Activated CD8-positive, alpha-beta memory T cell treated with anti-CD3 and anti-CD28 coated beads, Interleukin-2, amount 50 U/mL, for 1 hour (primary cell): Measurements from ENCODE around the gene KANK3.
"Not testable (repeated sequence)": the region's sequence is repeated elsewhere in the genome, so short reads cannot be mapped to it uniquely, and the experiment has no call there.

Experiments used
- DNase-seq: peaks from one replicate; pipeline ENCODE4 v3.0.0-alpha.2; 2020; ENCODE audit errors: extremely low read depth

KANK3 gene

DNA sequence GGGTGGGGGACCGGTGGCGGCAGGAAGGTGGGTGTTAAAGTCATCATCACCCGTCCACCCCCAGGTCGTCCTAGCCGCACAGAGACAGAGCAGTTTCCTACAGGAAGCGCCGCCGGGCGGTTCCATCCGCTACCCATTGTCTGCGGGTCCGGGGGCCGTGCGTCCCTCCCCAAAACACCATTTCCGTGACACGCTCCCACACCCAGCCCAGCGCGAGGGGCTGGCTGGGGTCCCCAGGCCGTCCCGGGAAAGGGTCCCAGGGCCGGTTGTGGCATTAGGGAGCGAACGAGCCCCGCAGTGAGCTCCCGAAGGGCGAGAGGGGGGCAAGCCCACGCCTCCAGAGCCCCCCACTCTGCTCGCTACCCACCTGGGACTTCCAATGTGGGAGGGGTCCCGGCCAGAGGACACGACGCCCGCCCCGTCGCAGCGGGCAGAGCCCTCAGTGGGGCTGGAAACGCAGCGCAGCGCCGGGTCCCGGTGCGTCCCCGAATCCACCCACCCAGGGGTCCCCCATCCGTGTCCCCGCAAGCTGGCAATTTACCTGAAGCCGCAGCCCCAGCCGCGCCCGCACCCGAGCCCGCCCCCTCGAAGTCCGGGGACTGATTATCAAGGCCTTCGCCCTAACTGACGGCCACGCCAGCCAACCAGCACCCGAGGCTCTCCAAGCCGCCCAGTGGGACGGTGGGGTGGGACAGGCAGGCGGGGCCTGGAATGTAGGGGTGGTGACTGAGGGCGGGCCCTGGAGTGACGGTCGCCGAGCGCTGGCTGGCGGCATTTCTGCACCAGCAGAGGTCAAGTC is at the start of gene KANK3:
Gene KANK3, minus strand, starts transcription at position 579 of the 799 bp plus-strand sequence. CDS start 5,434 bp downstream, outside the sequence.
- DNase-seq: peak; percentile 85

DNA sequence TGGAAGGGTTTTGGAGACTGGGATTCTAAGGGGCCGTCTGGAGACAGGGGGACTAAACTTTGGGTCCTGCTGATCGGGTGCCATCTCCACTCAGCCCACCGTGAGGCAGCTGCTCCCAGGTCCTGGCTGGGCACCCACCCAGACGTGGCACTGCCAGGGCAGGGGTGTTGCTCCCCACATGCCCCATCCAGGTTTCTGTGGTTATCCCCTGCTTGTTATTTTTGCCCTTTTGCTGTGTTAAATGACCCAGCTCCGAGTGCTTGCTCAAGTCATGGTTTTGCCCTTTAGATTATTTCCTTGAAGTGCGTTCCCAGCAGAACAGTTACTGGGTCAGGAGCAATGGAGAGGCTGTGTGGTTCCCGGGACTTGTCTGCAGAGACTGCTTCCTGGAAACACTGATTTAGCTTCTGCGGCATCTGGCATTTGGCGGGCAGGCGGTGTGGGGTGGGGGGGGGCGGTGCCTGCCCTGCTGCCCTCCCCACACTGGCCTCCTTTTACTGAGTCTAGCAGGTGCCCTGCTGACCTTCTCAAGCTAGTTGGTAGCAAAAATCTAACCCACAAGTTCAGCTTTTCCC is 49.0 kb upstream of the KANK3 start:
- DNase-seq: no peak

DNA sequence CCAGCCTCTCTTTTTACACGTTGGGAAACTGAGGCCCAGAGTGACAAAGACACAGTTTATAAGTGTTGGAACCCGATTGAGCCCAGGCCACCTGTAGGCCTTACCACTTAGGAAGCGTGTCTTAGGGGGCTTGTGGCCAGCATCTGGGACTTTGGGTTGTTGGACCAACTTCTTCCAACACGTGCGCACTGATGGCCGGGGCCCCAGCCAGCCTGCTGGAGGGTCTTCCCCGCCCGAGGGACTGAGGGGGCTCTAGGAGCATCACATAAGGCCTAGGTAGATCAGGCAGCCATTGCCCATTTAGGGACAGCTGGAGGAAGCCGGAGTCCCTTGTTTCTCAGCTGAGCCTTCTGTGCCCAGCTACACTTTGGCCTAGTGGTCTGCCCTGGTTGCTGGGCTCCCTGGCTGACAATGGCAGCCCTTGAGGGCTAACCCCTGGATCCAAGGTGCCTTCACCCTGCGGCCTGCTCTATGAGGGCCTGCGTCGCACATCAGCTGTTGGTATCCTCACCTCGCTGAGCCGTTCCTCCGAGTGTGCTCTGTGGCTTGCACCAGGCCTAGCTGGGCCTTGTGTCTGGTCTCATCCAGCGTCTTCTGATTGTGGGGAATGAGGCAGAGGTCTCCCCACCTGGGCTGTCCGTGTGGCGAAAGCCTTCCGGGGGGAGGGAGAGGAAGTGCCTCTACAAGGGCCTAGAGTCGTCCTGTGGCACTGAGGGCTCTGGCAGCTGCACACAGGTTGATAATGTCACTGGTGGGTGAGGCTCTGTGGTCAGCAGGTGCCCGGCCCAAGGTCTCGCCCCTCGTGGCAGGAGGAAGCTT is 48.3 kb upstream of the KANK3 start:
- no peak for DNase-seq

DNA sequence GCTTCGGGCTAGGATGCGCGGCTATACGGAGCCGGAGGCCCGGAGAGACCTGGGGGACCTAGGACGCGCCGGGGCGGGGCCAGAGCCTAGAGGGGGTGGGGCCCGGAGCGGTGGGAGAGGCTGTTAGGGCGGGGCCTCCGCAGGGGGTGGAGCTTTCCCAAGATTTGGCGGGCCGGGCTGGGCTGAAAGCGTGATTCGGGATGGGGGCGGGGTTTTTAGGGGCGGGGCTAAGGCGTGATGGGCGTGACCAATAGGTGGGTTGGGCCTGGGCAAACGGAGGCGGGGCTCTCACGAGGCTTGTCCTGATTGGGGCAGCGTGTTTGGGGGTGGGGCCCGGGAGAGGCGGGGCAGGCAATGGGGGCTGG is 47.5 kb upstream of the KANK3 start:
- DNase-seq: peak; percentile 79

DNA sequence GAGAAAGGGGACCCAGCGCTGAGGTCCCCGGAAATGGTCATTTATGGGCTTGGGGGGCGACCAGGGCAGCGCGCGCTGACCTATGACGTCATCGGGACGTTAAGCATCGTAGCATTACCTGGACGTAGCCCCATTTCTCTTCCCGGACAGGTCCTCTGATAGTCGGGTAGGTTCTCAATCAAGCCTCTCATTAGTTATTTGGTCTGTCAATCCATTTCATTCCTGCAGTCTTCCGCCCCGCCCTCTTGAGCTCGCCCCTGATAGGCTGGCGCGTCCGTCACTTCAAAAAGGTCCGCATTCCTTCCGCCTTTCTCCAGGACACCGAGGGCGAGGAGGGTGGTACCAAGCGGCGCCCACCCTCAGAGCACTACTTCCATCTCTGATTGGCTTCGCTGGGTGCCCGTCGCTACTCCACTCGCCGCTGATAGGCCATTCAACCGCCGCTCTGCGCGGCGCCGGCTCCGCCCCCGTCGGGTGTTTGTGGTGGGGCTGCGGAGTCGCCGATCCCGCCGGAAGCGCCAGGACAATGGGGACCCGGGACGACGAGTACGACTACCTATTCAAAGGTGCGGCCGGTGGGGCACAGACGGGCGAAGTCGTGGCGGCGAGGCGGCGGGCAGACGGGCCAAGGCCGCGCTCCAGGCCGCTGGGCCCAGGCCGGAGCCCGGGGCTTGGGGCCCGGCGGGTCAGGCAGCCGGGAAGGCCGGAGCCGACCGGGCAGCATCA is 47.0 kb upstream of the KANK3 start, which contains the start of gene RAB11B:
Gene RAB11B, plus strand, starts transcription at position 470 of the 726 bp plus-strand sequence. Its CDS starts 57 bp downstream, at position 527.
- peak; percentile 97 for DNase-seq

DNA sequence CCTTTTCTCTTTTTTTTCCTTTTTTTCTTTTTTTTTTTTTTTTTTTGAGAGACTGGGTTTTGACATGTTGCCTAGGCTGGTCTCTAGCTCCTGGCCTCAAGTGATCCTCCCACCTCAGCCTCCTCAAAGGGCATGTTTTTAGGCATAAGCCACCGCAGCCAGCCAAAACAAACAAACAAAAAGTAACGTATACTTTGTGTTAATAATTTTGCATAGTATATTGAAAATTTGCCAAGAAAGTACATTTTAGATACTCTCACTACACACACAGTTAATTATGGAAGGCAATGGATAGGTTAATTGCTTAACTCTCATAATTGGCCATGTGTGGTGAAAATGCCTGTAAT is 45.5 kb upstream of the KANK3 start:
- no peak for DNase-seq

DNA sequence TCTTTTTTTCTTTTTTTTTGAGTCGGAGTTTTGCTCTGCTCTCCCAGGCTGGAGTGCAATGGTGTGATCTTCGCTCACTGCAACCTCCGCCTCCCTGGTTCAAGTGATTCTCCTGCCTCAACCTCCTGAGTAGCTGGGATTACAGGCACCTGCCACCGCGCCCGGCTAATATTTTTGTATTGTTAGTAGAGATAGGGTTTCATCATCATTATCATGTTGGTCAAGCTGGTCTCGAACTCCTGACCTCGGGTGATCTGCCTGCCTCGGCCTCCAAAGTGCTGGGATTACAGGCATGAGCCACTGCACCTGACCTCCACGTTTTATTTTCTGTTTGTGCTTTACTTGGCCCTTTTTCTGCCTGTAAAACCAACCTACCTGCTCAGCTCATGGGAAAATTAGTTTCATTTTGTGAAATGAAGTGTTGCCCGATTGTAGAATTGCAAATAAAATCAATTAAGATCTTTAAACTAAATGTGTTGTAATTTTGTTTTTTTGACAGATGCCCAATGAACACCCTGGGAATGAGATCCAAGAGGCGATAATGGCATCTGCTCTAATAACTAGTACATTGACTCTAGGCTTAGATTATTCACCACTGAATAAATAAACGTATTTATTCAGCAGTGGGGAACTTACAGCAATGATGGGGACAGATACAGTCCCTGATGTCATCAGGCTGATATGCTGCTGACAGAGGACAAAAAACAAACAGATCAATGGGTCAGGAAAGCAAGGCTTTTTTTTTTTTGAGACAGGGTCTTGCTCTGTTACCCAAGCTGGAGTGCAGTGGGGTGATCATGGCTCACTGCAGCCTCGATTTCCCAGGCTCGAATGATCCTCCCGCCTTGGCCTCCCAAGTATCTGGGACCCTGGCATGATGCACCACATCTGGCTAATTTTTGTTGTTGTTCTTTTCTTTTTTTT is 44.9 kb upstream of the KANK3 start:
- no peak for DNase-seq

DNA sequence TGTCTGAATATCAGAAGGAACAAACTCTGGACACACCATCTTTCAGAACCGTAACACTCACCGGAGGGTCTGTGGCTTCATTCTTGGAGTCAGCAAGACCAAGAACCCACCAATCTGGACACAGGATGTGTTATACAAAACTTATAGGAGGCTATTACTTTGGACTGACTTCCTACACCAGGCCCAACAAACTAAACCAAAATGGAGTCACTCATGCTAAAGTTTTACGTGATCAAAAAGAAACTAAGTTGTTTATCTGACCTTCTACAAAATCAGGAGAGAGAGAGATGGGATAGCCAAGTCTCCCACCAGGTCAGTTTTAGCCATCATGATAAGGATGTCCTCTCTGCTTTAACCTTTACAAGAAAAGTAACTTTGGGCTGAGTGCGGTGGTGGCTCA is 43.9 kb upstream of the KANK3 start:
- DNase-seq: no peak

DNA sequence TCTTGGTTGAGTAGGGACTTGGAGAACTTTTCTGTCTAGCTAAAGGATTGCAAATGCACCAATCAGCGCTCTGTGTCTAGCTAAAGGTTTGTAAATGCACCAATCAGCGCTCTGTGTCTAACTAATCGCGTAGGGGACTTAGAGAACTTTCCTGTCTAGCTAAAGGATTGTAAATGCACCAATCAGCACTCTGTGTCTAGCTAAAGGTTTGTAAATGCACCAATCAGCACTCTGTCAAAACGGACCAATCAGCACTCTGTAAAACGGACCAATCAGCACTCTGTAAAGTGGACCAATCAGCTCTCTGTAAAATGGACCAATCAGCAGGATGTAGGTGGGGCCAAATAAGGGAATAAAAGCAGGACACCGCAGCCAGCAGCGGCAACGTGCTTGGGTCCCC is 43.4 kb upstream of the KANK3 start:
- DNase-seq: not testable (repeated sequence)

DNA sequence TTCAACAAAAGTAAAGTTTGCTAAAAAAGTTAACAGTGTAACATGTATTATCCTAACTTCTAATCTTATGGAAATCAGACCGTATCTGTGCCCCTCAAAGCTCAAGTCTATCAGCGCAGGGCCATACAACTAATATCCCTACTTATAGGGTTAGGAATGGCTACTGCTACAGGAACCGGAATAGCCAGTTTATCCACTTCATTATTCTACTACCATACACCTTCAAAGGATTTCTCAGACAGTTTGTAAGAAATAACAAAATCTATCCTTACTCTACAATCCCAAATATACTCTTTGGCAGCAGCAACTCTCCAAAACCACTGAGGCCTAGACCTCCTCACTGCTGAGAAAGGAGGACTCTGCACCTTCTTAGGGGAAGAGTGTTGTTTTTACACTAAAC is 42.5 kb upstream of the KANK3 start:
- not testable (repeated sequence) for DNase-seq

DNA sequence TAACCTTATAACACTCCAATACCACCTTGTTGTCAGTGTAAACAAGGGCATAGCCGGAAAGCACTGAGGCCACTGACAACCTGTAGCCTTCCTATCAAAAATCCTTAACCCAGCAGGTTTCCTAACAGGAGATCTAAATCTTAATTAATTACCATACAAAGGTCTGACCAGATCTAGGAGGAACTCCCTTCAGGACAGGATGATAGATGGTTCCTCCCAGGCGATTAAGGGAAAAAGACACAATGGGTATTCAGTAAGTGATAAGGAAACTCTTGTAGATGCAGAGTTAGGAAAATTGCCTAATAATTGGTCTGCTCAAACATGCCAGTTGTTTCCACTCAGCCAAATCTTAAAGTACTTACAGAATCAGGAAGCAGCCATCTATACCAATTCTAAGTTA is 42.0 kb upstream of the KANK3 start:
- not testable (repeated sequence) for DNase-seq

DNA sequence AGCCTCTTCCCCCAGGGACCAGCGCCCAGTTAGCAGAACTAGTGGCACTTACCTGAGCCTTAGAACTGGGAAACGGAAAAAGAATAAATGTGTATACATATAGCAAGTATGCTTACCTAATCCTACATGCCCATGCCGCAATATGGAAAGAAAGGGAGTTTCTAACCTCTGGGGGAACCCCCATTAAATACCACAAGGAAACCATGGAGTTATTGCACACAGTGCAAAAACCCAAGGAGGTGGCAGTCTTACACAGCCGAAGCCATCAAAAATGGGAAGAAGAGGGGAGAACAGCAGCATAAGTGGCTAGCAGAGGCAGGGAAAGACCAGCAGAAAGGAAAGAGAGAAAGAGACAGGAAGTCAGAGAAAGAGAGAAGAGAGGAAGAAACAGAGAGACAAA is 41.5 kb upstream of the KANK3 start:
- not testable (repeated sequence) for DNase-seq

DNA sequence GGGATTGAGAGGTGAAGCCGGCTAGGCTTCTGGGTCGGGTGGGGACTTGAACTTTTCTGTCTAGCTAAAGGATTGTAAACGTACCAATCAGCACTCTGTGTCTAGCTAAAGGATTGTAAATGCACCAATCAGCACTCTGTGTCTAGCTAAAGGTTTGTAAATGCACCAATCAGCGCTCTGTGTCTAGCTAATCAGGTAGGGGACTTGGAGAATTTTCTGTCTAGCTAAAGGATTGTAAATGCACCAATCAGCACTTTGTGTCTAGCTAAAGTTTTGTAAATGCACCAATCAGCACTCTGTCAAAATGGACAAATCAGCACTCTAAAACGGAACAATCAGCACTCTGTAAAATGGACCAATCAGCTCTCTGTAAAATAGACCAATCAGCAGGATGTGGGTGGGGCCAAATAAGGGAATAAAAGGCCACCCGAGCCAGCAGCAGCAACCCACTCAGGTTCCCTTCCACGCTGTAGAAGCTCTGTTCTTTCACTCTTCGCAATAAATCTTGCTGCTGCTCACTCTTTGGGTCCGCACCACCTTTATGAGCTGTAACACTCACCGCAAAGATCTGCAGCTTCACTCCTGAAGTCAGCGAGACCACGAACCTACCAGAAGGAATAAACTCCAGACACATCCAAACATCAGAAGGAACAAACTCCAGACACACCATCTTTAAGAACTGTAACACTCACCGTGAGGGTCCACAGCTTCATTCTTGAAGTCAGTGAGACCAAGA is 36.3 kb upstream of the KANK3 start:
- DNase-seq: not testable (repeated sequence)

DNA sequence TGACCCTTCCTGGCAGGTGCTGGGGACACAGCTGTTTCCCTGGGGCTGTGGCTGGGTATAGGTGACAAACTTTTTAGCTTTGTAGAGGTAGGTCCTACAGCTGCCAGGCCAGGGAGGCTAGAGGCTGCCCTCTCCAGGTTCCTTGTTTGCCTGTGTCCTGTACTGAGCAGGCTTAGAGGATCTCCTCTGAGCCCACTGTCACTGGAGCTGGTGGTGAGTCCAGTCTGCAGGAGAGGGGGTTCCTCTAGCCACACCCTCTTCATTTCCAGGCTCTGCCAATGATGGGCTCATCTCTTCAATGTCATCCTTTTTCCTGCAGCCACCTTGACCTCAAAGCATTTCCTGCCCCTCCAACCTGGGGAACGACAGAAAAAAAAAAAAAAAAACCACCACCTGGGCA is 34.5 kb upstream of the KANK3 start:
- DNase-seq: no peak

DNA sequence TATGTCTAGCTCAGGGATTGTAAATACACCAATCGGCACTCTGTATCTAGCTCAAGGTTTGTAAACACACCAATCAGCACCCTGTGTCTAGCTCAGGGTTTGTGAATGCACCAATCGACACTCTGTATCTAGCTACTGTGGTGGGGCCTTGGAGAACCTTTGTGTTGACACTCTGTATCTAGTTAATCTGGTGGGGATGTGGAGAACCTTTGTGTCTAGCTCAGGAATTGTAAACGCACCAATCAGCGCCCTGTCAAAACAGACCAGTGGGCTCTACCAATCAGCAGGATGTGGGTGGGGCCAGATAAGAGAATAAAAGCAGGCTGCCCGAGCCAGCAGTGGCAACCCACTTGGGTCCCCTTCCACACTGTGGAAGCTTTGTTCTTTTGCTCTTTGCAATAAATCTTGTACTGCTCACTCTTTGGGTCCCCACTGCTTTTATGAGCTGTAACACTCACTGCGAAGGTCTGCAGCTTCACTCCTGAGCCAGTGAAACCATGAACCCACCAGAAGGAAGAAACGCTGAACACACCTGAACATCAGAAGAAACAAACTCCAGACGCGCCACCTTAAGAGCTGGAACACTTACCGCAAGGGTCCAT is 33.4 kb upstream of the KANK3 start:
- not testable (repeated sequence) for DNase-seq

DNA sequence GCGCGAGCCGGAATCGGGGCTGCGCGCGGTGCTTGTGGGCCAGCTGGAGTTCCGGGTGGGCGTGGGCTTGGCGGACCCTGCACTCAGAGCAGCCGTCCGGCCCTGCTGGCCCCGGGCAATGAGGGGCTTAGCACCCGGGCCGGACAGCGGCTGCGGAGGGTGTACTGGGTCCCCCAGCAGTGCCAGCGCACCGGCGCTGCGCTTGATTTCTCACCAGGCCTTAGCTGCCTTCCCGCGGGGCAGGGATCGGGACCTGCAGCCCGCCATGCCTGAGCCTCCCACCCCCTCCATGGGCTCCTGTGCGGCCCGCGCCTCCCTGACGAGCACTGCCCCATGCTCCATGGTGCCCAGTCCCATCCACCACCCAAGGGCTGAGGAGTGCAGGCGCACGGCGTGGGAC is 32.7 kb upstream of the KANK3 start:
- not testable (repeated sequence) for DNase-seq

DNA sequence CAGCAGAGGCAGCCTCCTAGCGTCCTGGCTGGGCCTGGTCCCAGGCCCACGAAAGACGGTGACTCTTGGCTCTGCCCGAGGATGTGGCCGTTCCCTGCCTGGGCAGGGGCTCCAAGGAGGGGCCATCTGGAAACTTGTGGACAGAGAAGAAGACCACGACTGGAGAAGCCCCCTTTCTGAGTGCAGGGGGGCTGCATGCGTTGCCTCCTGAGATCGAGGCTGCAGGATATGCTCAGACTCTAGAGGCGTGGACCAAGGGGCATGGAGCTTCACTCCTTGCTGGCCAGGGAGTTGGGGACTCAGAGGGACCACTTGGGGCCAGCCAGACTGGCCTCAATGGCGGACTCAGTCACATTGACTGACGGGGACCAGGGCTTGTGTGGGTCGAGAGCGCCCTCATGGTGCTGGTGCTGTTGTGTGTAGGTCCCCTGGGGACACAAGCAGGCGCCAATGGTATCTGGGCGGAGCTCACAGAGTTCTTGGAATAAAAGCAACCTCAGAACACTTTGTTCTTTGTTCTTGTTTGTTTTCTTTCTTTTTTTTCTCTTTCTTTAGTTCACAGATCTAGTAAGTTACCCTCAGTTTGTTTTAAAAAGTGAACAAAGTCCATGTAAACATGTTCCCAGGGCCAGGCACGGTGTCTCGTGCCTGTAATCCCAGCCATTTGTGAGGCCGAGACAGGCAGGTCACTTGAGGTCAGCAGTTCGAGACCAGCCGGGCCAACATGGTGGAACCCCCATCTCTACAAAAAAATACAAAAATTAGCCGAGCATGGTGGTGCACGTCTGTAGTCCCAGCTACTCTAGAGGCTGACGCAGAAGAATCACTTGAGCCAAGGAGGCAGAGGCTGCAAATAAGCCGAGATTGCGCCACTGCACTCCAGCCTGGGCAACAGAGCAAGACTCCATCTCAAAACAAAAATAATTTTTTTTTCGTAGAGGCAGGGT is 31.1 kb upstream of the KANK3 start:
- DNase-seq: no peak

DNA sequence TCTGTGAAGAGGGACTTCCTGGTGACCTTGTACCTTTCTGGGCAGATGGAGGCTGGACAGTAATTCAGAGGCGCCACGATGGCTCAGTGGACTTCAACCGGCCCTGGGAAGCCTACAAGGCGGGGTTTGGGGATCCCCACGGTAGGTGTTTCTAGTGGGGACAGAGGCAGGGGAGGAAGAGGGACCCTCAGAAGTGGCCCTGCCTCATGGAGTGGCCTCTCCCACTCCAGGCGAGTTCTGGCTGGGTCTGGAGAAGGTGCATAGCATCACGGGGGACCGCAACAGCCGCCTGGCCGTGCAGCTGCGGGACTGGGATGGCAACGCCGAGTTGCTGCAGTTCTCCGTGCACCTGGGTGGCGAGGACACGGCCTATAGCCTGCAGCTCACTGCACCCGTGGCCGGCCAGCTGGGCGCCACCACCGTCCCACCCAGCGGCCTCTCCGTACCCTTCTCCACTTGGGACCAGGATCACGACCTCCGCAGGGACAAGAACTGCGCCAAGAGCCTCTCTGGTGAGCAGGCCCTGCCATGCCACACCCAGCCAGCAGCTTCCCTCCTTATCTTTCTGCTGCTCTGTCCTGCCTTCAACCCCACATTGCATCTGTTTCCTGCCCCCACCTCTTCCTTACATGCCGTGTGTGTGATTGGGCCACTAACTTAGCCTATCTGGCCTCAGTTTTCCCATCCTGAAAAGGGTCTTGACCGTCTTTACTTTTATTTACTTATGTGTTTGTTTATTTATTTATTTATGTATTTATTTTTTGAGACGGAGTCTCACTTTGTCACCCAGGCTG is 28.1 kb upstream of the KANK3 start:
- DNase-seq: no peak
